Small intestine (tissue), 16 donors: ENCODE measurements around the gene NAV2. TPM values are rescaled to one million over a fixed set of nuclear protein-coding genes. Genes with fewer than 3 reads are reported as not detected.

ENCODE experiments used
- DNase-seq, 2 donors: peaks; one replicate each; pipeline versions ENCODE4 v3.0.0 to v3.0.0-alpha.2; 2013
- FAIRE-seq: peaks from 2 replicates; lab custom pipeline; 2012; peaks lifted over from hg19 to GRCh38; lab: Jason Lieb, UNC
- H3K27ac ChIP-seq, 3 donors: one replicate each; pipeline ENCODE4 v1.5.1; 2013; ENCODE audit warnings: low read length in 2 of 3, mild to moderate bottlenecking in 2 of 3, control low read depth in 1 of 3, inconsistent platforms in 1 of 3, low read depth in 1 of 3, moderate library complexity in 1 of 3
- H3K27me3 ChIP-seq, 3 donors: one replicate each; pipeline ENCODE4 v1.6.1; 2013; ENCODE audit warnings: low read length in 3 of 3, inconsistent platforms in 1 of 3; ENCODE audit not compliant: control insufficient read depth in 3 of 3, insufficient read depth in 3 of 3
- H3K36me3 ChIP-seq, 3 donors: one replicate each; pipeline ENCODE4 v1.6.1; 2013; ENCODE audit warnings: low read length in 3 of 3, inconsistent platforms in 1 of 3, low read depth in 1 of 3, mild to moderate bottlenecking in 1 of 3, moderate library complexity in 1 of 3; ENCODE audit not compliant: control insufficient read depth in 3 of 3, insufficient read depth in 2 of 3
- H3K4me1 ChIP-seq, 3 donors: one replicate each; pipeline ENCODE4 v1.6.1; 2013; ENCODE audit warnings: low read length in 2 of 3, inconsistent platforms in 1 of 3, low read depth in 1 of 3, mild to moderate bottlenecking in 1 of 3, moderate library complexity in 1 of 3; ENCODE audit not compliant: control insufficient read depth in 3 of 3, insufficient read depth in 2 of 3
- H3K4me3 ChIP-seq, 3 donors: one replicate each; pipeline ENCODE4 v1.5.1; 2013; ENCODE audit warnings: low read length in 3 of 3, control low read depth in 1 of 3, inconsistent platforms in 1 of 3, low read depth in 1 of 3, mild to moderate bottlenecking in 1 of 3, moderate library complexity in 1 of 3
- H3K9me3 ChIP-seq, 2 donors: one replicate each; pipeline ENCODE4 v1.6.1; 2013; ENCODE audit warnings: low read depth in 1 of 2, low read length in 1 of 2; ENCODE audit not compliant: control insufficient read depth in 2 of 2, insufficient read depth in 1 of 2
- WGBS, 3 donors: extraction: QIAGEN DNeasy Blood & Tissue Kit; methylation state at CpG; one replicate each; pipeline ENCODE4 v1.1.7; 2013; 5-methylcytosine and 5-hydroxymethylcytosine counted together
- long read RNA-seq, 10 donors: transcript quantifications; one replicate each; lab custom pipeline, GENCODE V29; 2026
- polyA plus RNA-seq, 4 donors: library from polyadenylated mRNA; stranded (reverse) in 3 of 4; unstranded in 1 of 4; fragments of 200-250 nt in 3 of 4; fragments of 120-200 nt in 1 of 4; gene quantifications; one replicate each; pipeline versions ENCODE4 v1.2.1 to v1.2.3, GENCODE V29; 2013
- donor health status: healthy with polysubstance abuse.
- donor health status: control.
- donor health status: control.
- donor health status: Bipolar disorder and iron deficiency.
- donor health status: healthy.

The NAV2 gene
- 1 to 10 TPM; 1.6 to 6.5 (median 3.6) TPM for polyA plus RNA-seq
- long read RNA-seq, donor 1, partial matches to known transcripts = 0 of 1 reads
- long read RNA-seq, donor 1, other reads (novel, unspliced or antisense) = 0 of 1 reads
- long read RNA-seq, donor 2 = 0 reads
- long read RNA-seq, donor 3, partial matches to known transcripts = 0 of 4 reads
- long read RNA-seq, donor 3, other reads (novel, unspliced or antisense) = 0 of 4 reads
- long read RNA-seq, donor 4 = 0 reads
- long read RNA-seq, donor 5 = 0 reads
- long read RNA-seq, donor 6 = 0 reads
- long read RNA-seq, donor 7 = 0 reads
- long read RNA-seq, donor 8, partial matches to known transcripts = 0 of 1 reads
- long read RNA-seq, donor 8, other reads (novel, unspliced or antisense) = 0 of 1 reads
- long read RNA-seq, donor 9 = 0 reads
- long read RNA-seq, donor 10, partial matches to known transcripts = 0 of 6 reads
- long read RNA-seq, donor 10, other reads (novel, unspliced or antisense) = 0 of 6 reads

DNA sequence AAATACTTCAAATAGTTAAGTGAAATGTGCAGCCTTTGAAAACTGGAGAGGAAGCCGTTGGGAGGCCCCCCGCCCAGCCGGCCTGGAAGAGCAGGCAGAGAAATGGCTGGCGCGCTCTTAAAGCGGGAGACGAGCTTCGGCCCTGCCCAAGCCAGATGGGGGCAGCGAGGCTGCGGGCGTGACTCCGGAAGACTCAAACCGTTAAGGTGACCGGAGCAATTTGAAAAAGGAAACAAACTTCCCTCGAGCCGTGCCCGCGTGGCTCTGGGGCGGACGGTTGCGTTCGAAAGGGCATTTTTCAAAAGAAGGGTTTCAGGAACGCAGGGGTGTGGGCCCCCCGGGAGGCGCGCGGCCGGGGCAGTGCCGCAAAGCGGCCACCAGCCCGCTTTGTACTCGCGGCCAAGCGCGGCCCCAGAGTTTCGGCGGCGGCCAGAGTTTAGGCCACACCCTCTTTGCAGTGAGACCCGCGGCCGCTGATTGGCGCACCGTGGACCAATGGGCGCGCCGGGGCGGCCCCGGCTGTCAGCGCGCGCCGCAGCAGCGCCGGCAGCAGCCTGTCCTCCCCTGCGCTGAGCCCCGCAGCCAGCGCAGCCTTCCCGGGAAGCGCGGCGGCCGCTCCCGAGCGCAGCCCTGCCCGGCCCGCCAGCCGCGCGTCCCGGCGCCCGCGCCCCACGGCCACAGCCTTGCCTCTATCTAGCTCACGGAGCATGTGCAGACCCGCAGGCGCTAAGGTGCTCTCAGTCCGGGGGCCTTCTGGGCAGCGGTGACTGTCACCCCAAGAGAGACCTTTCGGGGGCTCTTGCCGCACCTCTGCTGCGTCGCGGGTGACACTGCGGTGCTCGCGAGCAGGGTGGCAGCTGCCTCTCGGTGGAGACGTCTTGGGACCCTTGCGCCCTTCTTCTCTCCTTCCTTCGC is at the start of gene NAV2:
Gene NAV2 (plus strand): TSS at position 557 of the 915 bp plus-strand sequence. CDS start 859 bp downstream, outside the sequence.
- Histone ChIP-seq H3K4me3 (peak within 1 kb of the TSS; percentile 11 to 70 (median 56)), H3K9me3 (no peaks in the 10 kb centered on the region), H3K4me1 (peaks cover 0 to 29% (median 2%) of the 10 kb centered on the region in 3 donors), H3K27ac (peak within 1 kb of the TSS; percentile 4 to 82 (median 75)), H3K27me3 (peaks cover 3 to 41% (median 15%) of the 10 kb centered on the region in 3 donors), H3K36me3 (no peaks in the 10 kb centered on the region)
- FAIRE-seq (no peak), DNase-seq (peak; percentile 87 to 95)
- whole genome bisulfite sequencing, 3 donors = 1% methylated on average over 72 to 91 of the region's 91 CpGs

DNA sequence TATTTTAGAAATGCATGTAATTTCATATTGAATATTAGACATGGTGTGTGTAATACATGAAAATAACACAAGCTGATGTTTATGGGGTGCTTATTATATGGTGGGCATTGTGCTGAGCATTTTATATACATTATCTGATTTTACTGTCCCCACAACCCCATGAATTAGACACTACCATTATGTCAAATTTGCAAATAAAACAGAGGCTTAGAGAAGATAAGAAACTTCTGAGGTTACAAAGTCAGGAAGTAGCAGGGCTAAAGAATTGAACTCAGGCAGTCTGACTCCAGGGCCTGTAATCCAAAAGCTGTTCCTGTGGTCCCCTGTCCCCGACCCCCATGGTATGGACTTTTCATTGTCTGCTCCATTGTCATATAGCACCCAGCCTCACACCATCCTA is 49.4 kb upstream of the NAV2 start:
- H3K4me3 ChIP-seq = no peak overlapping the region
- no peaks in the 10 kb centered on the region for H3K27me3 ChIP-seq
- no peaks in the 10 kb centered on the region for H3K9me3 ChIP-seq
- H3K4me1 ChIP-seq = no peaks in the 10 kb centered on the region
- H3K36me3 ChIP-seq = no peaks in the 10 kb centered on the region
- no peak overlapping the region for H3K27ac ChIP-seq
- FAIRE-seq (no peak), DNase-seq (no peak)
- WGBS, 3 donors = 50 to 53% (median 50%) methylated on average over 1 of the region's 1 CpG

DNA sequence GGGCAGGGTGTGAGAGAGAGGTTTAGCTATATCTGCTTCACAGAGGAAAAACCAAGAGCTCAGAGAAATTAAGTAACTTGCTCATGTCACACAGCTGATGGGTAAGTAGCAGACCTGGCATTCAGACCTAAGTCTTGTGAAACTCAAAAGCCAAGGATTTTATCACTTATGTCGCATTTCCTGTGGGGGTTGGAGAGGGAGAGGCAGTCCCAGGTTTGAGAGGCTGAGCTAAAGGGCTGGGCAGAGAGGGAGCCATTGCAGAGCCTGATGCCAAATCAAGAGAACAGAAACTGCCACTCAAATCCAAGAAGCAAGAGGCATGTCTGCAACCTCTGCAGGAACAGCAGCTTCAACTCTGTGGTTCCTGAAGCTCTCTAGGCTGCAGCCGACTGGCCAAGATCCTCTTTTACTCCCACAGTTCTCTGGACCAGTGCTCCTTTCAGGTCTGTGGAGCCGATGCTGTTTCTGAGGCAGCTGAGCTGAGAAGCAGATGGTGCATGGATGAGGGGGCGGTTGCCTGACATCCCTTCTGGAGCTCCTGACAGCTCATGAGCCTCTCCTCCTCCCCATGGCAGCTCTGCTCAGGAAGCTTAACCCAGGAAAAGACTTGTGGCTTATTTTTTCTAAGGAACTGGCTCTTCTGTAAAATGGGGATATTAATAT is 47.6 kb upstream of the NAV2 start:
- Histone ChIP-seq H3K4me3 (no peak overlapping the region), H3K27me3 (no peaks in the 10 kb centered on the region), H3K36me3 (no peaks in the 10 kb centered on the region), H3K27ac (no peak overlapping the region), H3K9me3 (no peaks in the 10 kb centered on the region), H3K4me1 (no peaks in the 10 kb centered on the region)
- 47 to 74% (median 65%) methylated on average over 4 of the region's 4 CpGs for WGBS, 3 donors
- no peak for FAIRE-seq
- no peak for DNase-seq

GRCh38 chr11:19666951-19667350 is 45.7 kb upstream of the NAV2 start:
- FAIRE-seq (no peak), DNase-seq (no peak)
- Histone ChIP-seq H3K4me3 (no peak overlapping the region), H3K9me3 (no peaks in the 10 kb centered on the region), H3K27ac (no peak overlapping the region), H3K36me3 (no peaks in the 10 kb centered on the region), H3K27me3 (no peaks in the 10 kb centered on the region), H3K4me1 (no peaks in the 10 kb centered on the region)
- 66 to 80% (median 73%) methylated on average over 3 of the region's 3 CpGs for WGBS, 3 donors

DNA sequence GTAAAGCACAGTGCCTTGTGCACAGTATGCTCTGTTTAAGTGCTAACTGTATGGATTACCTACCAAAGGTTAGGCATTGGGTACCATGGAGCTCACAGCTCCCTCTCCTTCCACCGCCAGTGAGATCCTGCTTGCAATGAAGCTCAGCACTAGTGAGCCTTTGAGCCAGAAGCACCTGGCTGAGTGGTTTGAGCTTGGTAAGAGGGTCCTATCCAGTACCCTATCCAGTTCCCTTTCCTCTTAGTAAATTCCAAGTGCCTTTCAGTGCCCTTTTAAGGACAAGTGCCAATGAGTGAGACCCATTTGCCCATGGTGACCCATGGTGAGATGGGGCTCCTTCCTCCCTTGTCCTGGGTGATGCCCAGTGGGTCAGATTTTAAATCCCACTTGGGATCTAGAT is 43.1 kb upstream of the NAV2 start:
- H3K36me3 ChIP-seq = no peaks in the 10 kb centered on the region
- no peak for FAIRE-seq
- H3K27me3 ChIP-seq = no peaks in the 10 kb centered on the region
- H3K27ac ChIP-seq = no peak overlapping the region
- peaks cover 0 to 13% (median 0%) of the 10 kb centered on the region in 3 donors for H3K4me1 ChIP-seq
- H3K4me3 ChIP-seq = no peak overlapping the region
- no peak for DNase-seq
- H3K9me3 ChIP-seq = no peaks in the 10 kb centered on the region
- WGBS, 3 donors = 81 to 100% (median 95%) methylated on average over 1 of the region's 1 CpG

DNA sequence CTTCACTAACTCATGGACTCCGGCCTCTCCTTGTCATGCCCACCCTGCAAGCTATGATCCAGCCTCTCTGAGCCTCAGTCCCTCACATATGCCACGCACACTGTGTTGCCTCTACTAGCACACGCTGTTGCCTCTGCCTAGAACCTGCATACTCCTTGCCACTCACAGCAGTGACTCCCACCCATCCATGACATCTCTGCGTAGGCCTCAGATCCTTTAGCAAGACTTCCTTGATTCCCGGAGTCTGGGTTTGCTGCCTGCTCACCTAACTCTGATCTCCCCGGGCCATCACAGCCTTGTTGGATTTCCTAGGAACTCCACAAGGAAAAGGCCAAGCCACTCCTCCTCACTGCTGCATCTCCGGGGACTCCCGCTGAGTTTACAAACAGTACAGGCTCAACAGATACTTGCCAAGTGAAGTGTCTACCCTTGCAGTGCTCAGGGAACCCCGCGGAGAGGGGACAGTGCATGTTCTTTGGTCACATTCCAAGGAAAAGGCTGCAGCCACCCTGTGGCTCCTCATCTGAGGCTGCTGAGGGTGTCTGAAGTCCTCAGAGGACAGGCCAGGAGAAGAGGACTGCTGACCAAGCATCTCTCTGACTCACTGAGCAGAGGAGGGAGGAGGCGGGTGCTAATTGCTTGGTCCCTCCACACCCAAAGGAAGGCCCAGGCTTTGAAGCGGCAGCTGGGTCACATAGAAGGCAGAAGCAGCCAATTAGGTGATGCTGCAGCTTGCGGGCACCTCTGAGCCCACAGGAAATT is 42.4 kb upstream of the NAV2 start:
- no peak for FAIRE-seq
- peak overlapping the region in 1 of 3 donors; percentile 11 for H3K27ac ChIP-seq
- no peaks in the 10 kb centered on the region for H3K36me3 ChIP-seq
- 75 to 88% (median 80%) methylated on average over 13 of the region's 13 CpGs for WGBS, 3 donors
- H3K4me3 ChIP-seq = no peak overlapping the region
- H3K4me1 ChIP-seq = peaks cover 0 to 17% (median 0%) of the 10 kb centered on the region in 3 donors
- H3K9me3 ChIP-seq = no peaks in the 10 kb centered on the region
- no peaks in the 10 kb centered on the region for H3K27me3 ChIP-seq
- DNase-seq = peak in 1 of 2 donors; percentile 21

DNA sequence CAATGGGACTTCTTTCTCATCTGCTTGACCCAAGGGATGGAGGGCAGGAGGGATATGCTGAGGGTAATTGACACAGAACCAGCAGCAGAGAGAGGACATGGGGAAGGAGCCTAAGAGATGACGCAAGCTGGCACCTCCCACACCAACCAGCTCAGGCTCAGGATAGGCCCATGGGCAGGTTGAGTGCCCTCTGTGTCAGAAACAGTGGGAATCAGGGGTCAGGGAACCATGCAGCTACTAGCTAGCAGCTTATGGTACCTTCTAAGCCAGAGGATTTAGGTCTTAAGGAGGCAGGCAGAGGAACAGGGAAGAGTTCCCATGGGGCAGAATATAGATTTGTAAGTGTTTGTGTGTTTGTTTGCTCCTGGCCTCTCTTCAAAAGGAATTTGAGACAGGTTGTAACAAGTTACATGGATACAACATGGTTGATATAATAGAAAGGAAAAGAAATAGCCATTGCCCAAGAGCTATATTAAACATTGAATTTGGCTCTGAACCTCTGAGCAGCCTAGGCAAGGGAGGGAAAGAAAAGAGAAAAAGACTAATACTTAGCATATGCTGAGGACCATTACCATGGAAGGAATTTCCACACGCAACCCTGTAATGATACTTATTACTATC is 39.9 kb upstream of the NAV2 start:
- no peak for DNase-seq
- Histone ChIP-seq H3K36me3 (no peaks in the 10 kb centered on the region), H3K4me1 (peaks cover 0 to 17% (median 0%) of the 10 kb centered on the region in 3 donors), H3K27ac (no peak overlapping the region), H3K4me3 (no peak overlapping the region), H3K9me3 (no peaks in the 10 kb centered on the region), H3K27me3 (peaks cover 0 to under 1% (median 0%) of the 10 kb centered on the region in 3 donors)
- FAIRE-seq = no peak
- WGBS, 3 donors = 89 to 95% (median 92%) methylated on average over 2 of the region's 2 CpGs
